Measurements from ENCODE around the gene SLC5A6.

- TF ChIP-seq CTCF (IDR thresholded peaks at IDR 0.05) (no peak), POLR2A (IDR thresholded peaks at IDR 0.05) (no peak), EP300 (IDR thresholded peaks at IDR 0.05) (no peak)
Observed at GRCh38 chr2:27206346-27206745, 5.7 kb downstream of the SLC5A6 start.
